GM18505 (cell line): Measurements from ENCODE around the gene METTL1.

ENCODE experiments used
- ATAC-seq: cut with Tn5 transposase; IDR thresholded peaks from one replicate; pipeline ENCODE4 v1.9.1; 2021; ENCODE audit not compliant: unreplicated experiment
- POLR2A ChIP-seq: IDR thresholded peaks from 4 replicates; pipeline ENCODE4 v1.6.1; 2011; ENCODE audit warnings: borderline replicate concordance; ENCODE audit not compliant: insufficient read depth, insufficient read length; ENCODE audit errors: extremely low read depth

Gene METTL1

GRCh38 chr12:57719777-57720605 lies 51.9 kb downstream of the METTL1 start:
- no peak for ATAC-seq
- no peak for TF ChIP-seq POLR2A

DNA sequence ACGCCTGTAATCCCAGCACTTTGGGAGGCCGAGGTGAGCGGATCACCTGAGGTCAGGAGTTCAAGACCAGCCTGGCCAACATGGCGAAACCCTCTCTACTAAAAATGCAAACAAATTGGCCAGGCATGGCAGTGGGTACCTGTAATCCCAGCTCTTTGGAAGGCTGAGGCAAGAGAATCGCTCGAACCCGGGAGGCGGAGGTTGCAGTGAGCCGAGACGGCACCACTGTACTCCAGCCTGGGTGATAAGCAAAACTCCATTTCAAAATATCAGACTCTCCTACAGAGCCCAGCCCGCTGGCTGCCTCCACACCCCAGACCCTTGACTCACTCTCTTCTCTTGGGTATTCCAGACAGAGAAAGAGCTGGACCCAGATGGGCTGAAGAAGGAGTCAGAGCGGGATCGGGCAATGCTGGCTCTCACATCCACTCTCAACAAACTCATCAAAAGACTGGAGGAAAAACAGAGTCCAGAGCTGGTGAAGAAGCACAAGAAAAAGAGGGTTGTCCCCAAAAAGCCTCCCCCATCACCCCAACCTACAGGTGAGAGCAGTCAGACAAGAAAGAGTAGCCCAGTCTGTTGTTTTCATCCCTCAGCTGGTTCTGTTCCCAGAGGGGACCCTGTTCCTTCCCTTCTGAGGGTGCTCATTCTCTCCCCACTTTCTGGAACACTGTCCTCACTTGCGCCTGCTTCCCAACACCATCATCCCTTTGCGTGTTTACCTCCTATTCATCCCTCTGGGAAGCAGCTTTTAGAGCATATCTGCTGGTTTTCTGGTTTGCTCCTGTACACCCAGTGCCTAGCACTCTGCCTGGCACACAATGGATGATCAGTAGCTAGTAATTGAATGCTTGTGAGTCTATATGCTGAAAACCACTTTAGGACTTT lies 53.0 kb downstream of the METTL1 start:
- ATAC-seq = no peak
- no peak for TF ChIP-seq POLR2A
